Cardiac septum (tissue), 1 donor: ENCODE results near the gene SHBG. TPM values are rescaled to one million over a fixed set of nuclear protein-coding genes. Genes with fewer than 3 reads are reported as not detected.

Experiments
- DNase-seq: peaks from one replicate; pipeline ENCODE4 v3.0.0-alpha.2; 2020; ENCODE audit warnings: low spot score
- intact Hi-C: fragments of 100-400 bp; cut with DNase I; formaldehyde crosslinking; loops from one replicate; pipeline ENCODE4 v1.14.0; 2022
- total RNA-seq: library from RNA; stranded (reverse); fragmentation: NEBNext Ultra II Directional; extraction: Animal tissue kit (Norgen Biotek cat#: 25700); gene quantifications from one replicate; pipeline ENCODE4 v1.2.1, GENCODE V29; 2021
- donor health status: DM: no; HTN: no; CAD: no.

Gene SHBG
- total RNA-seq, 1 donor from 2014 or later = 0.62 TPM

DNA sequence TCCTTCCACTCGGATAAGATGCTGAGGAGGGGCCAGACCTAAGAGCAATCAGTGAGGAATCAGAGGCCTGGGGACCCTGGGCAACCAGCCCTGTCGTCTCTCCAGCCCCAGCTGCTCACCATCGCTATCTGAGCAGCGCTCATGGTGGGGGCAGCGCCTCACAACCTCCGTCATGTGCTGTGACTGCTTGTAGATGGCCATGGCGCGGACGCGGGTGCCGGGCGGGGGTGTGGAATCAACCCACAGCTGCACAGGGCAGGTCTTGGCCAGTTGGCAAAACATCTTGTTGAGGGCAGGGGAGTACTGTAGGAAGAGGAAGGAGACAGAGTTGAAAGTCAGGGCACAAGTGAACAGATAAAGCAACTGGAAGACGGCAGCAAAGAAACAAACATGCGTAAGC is 45.0 kb downstream of the SHBG start:
- no peak for DNase-seq
- intact Hi-C loops = no loop called here

DNA sequence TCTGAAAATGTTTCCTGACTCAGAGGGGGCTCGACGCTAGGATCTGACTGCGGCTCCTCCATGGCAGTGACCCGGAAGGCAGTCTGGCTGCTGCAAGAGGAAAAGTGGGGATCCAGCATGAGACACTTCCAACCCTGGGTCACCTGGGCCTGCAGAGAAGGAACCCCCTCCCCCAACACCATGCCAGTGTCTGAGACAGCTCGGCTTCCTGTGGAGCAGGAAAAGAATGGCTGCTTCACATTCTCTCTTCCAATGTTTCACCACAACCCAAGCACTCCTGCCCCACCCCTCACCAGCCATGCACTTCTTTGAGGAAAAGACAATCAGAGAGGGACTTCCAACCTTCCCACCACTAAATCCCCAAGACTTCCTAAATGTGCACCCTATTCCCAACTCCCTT is 46.6 kb downstream of the SHBG start:
- intact Hi-C loops = no loop called here
- no peak for DNase-seq

DNA sequence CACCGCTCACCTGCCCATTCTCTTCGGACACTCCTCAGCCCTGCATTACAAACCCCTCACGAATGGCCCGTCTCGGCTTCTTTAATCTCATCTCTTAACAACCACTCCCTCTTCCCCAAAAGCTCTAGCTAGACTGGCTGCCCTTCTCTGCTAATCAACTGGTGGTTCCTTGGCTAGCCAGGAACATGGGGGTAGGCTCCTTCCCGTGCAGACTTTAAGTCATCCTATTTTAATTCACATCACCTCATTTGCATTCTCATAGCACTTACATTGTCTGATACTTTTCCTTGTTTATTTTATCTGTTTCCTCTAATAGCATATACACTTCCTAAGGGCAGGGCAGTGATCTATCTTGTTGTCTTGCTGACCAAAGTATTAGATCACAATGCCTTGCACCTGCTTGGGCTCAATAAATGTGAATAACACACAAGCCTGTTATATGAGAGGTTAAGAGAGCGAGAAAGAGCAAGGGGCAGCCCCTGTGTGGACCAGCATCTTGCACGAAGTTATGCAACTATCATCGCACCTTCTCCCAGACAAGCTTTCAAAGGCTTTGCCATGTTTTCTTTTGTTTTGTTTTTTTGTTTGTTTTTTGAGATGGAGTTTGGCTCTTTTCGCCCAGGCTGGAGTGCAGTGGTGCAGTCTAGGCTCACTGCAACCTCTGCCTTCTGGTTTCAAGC is 47.6 kb downstream of the SHBG start:
- intact Hi-C loops = no loop called here
- DNase-seq = no peak

Other genes with a start within 250 kb of the SHBG start
- gene TNK1, start 249.0 kb upstream of the SHBG start, total RNA-seq = 2.0 TPM
- gene PLSCR3, start 235.6 kb upstream of the SHBG start, total RNA-seq = 16.8 TPM
- gene TMEM256, start 226.0 kb upstream of the SHBG start, total RNA-seq = 67.7 TPM
- gene NLGN2, start 222.3 kb upstream of the SHBG start, total RNA-seq = 11.0 TPM
- gene SPEM1, start 209.8 kb upstream of the SHBG start, total RNA-seq = not detected
- not detected for gene SPEM2, start 204.5 kb upstream of the SHBG start, total RNA-seq
- gene SPEM3, start 201.3 kb upstream of the SHBG start, total RNA-seq = not detected
- gene TMEM102, start 194.7 kb upstream of the SHBG start, total RNA-seq = 2.6 TPM
- gene FGF11, start 190.6 kb upstream of the SHBG start, total RNA-seq = 3.9 TPM
- 9.9 TPM for gene CHRNB1, start 185.1 kb upstream of the SHBG start, total RNA-seq
- 69.4 TPM for gene ZBTB4, start 150.5 kb upstream of the SHBG start, total RNA-seq
- not detected for gene SLC35G6, start 148.7 kb upstream of the SHBG start, total RNA-seq
- 56.4 TPM for gene POLR2A, start 145.8 kb upstream of the SHBG start, total RNA-seq
- gene TNFSF12, start 81.1 kb upstream of the SHBG start, total RNA-seq = 33.9 TPM
- gene TNFSF13, start 71.4 kb upstream of the SHBG start, total RNA-seq = 4.9 TPM
- 33.8 TPM for gene SENP3, start 68.2 kb upstream of the SHBG start, total RNA-seq
- 11.4 TPM for gene CD68, start 50.5 kb upstream of the SHBG start, total RNA-seq
- gene MPDU1, start 46.3 kb upstream of the SHBG start, total RNA-seq = 22.4 TPM
- 1.1 TPM for gene SOX15, start 40.0 kb upstream of the SHBG start, total RNA-seq
- 83.5 TPM for gene FXR2, start 15.2 kb upstream of the SHBG start, total RNA-seq
- gene SAT2, start 2.3 kb upstream of the SHBG start, total RNA-seq = 60.3 TPM
- 2.7 TPM for gene ATP1B2, start 20.8 kb downstream of the SHBG start, total RNA-seq
- gene TP53, start 57.4 kb downstream of the SHBG start, total RNA-seq = 17.5 TPM
- gene WRAP53, start 58.3 kb downstream of the SHBG start, total RNA-seq = 3.2 TPM
- gene EFNB3, start 75.1 kb downstream of the SHBG start, total RNA-seq = 0.78 TPM
- gene DNAH2, start 87.6 kb downstream of the SHBG start, total RNA-seq = 0.16 TPM
- gene KDM6B, start 204.1 kb downstream of the SHBG start, total RNA-seq = 22.1 TPM
- gene TMEM88, start 224.9 kb downstream of the SHBG start, total RNA-seq = 14.7 TPM
- 68.8 TPM for gene NAA38, start 227.4 kb downstream of the SHBG start, total RNA-seq
- gene CYB5D1, start 227.9 kb downstream of the SHBG start, total RNA-seq = 12.2 TPM